Measurements from ENCODE around the gene CDKN3.

Gene CDKN3

GRCh38 chr14:54355698-54356097 is 41.1 kb upstream of the CDKN3 start:
- no peaks in the 10 kb centered on the region for H3K9me3 ChIP-seq (ENCODE audit: control insufficient read depth in 2 of 2, low read length in 2 of 2)
- H3K36me3 ChIP-seq (ENCODE audit: control insufficient read depth in 2 of 2, insufficient read depth in 2 of 2, low read length in 2 of 2) = no peaks in the 10 kb centered on the region
- H3K27me3 ChIP-seq (ENCODE audit: control insufficient read depth in 1 of 2, insufficient read depth in 2 of 2, low read length in 2 of 2) = peaks cover 2 to 5% of the 10 kb centered on the region in 2 donors
- H3K27ac ChIP-seq (ENCODE audit: low read length) = no peak overlapping the region
- no peaks in the 10 kb centered on the region for H3K4me1 ChIP-seq (ENCODE audit: control insufficient read depth, insufficient read depth, low read length)
- H3K9ac ChIP-seq (ENCODE audit: low read length in 2 of 2) = no peak overlapping the region
- H3K4me3 ChIP-seq (ENCODE audit: low read length in 2 of 2) = no peak overlapping the region

GRCh38 chr14:54356172-54356571 is 40.6 kb upstream of the CDKN3 start:
- no peaks in the 10 kb centered on the region for H3K9me3 ChIP-seq (ENCODE audit: control insufficient read depth in 2 of 2, low read length in 2 of 2)
- H3K27ac ChIP-seq (ENCODE audit: low read length) = no peak overlapping the region
- peaks cover 2% of the 10 kb centered on the region in 2 donors for H3K27me3 ChIP-seq (ENCODE audit: control insufficient read depth in 1 of 2, insufficient read depth in 2 of 2, low read length in 2 of 2)
- no peaks in the 10 kb centered on the region for H3K36me3 ChIP-seq (ENCODE audit: control insufficient read depth in 2 of 2, insufficient read depth in 2 of 2, low read length in 2 of 2)
- H3K4me3 ChIP-seq (ENCODE audit: low read length in 2 of 2) = no peak overlapping the region
- no peaks in the 10 kb centered on the region for H3K4me1 ChIP-seq (ENCODE audit: control insufficient read depth, insufficient read depth, low read length)
- H3K9ac ChIP-seq (ENCODE audit: low read length in 2 of 2) = no peak overlapping the region

GRCh38 chr14:54360667-54361066 is 36.1 kb upstream of the CDKN3 start:
- Histone ChIP-seq H3K4me3 (ENCODE audit: low read length in 2 of 2) (no peak overlapping the region), H3K27me3 (ENCODE audit: control insufficient read depth in 1 of 2, insufficient read depth in 2 of 2, low read length in 2 of 2) (peaks cover 3% of the 10 kb centered on the region in 2 donors), H3K27ac (ENCODE audit: low read length) (no peak overlapping the region), H3K36me3 (ENCODE audit: control insufficient read depth in 2 of 2, insufficient read depth in 2 of 2, low read length in 2 of 2) (no peaks in the 10 kb centered on the region), H3K9ac (ENCODE audit: low read length in 2 of 2) (no peak overlapping the region), H3K9me3 (ENCODE audit: control insufficient read depth in 2 of 2, low read length in 2 of 2) (no peaks in the 10 kb centered on the region), H3K4me1 (ENCODE audit: control insufficient read depth, insufficient read depth, low read length) (peaks cover 2% of the 10 kb centered on the region)

DNA sequence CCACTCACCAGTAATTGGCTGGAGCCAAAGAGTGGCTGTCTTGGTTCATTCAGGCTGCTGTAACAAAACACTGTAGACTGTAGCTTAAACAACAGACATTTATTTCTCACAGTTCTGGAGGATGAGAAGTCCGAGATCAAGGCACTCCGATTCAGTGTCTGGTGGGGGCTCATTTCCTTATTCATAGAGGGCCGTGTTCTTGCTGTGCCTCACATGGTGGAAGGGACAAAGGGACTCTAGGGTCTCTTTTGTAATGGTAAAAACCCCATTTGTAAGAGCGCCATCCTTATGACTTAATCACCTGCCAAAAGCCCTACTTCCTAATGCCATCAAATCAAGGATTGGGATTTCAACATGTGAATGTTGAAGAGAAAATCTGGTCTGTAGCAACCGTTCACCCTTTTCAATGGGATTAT is 34.7 kb upstream of the CDKN3 start:
- no peaks in the 10 kb centered on the region for H3K36me3 ChIP-seq (ENCODE audit: control insufficient read depth in 2 of 2, insufficient read depth in 2 of 2, low read length in 2 of 2)
- peaks cover 3% of the 10 kb centered on the region in 2 donors for H3K27me3 ChIP-seq (ENCODE audit: control insufficient read depth in 1 of 2, insufficient read depth in 2 of 2, low read length in 2 of 2)
- H3K4me1 ChIP-seq (ENCODE audit: control insufficient read depth, insufficient read depth, low read length) = peaks cover 3% of the 10 kb centered on the region

GRCh38 chr14:54362759-54363437 is 33.9 kb upstream of the CDKN3 start:
- Histone ChIP-seq H3K9me3 (ENCODE audit: control insufficient read depth in 2 of 2, low read length in 2 of 2) (no peaks in the 10 kb centered on the region), H3K4me3 (ENCODE audit: low read length in 2 of 2) (no peak overlapping the region), H3K9ac (ENCODE audit: low read length in 2 of 2) (no peak overlapping the region), H3K27me3 (ENCODE audit: control insufficient read depth in 1 of 2, insufficient read depth in 2 of 2, low read length in 2 of 2) (peaks cover 3% of the 10 kb centered on the region in 2 donors), H3K36me3 (ENCODE audit: control insufficient read depth in 2 of 2, insufficient read depth in 2 of 2, low read length in 2 of 2) (no peaks in the 10 kb centered on the region), H3K27ac (ENCODE audit: low read length) (no peak overlapping the region), H3K4me1 (ENCODE audit: control insufficient read depth, insufficient read depth, low read length) (peaks cover 5% of the 10 kb centered on the region)

More for the DNA sequence above, 34.7 kb upstream of the CDKN3 start:
- Histone ChIP-seq H3K9ac (ENCODE audit: low read length in 2 of 2) (no peak overlapping the region), H3K4me3 (ENCODE audit: low read length in 2 of 2) (no peak overlapping the region), H3K27ac (ENCODE audit: low read length) (no peak overlapping the region), H3K9me3 (ENCODE audit: control insufficient read depth in 2 of 2, low read length in 2 of 2) (no peaks in the 10 kb centered on the region)

DNA sequence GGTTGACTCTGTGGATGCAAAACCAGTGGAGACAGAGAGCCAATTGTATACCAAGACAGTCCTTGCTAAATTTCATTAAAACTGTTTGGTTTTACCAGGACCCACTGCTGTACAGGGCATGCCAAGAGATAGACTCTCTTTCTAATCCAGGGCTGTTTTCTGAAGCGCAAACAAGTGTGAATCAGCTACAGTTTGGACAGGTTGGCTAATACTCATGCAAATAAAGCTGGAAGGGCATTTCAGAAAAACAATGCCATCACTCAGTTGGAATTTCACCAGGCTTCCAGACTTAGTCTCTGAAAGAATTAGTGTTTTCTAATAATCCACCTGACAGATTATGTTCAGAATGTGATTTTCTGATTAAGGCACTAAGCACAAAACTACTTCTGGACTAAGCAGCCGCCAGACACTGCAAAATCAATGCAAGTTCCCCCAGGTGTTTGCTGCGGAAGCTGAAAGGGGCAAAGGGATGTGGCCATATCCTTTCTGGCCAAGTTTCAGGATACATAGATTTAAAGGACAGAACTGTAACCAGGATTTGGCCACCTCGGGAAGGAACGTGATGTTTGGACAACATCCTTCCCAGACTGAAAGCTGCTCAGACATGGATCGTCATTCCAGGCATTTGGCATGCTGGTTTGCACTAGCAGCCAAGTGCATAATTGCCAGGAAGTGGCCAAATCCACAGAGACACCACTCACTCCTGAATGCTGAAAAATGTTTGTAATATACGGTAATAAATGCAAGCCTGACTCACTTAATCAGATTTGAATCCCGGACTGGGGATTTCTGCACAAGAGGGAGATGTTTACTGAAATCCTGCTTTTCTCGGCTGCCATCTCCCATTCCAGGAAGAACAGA is 32.0 kb upstream of the CDKN3 start:
- Histone ChIP-seq H3K9me3 (ENCODE audit: control insufficient read depth in 2 of 2, low read length in 2 of 2) (no peaks in the 10 kb centered on the region), H3K9ac (ENCODE audit: low read length in 2 of 2) (no peak overlapping the region), H3K4me3 (ENCODE audit: low read length in 2 of 2) (no peak overlapping the region), H3K4me1 (ENCODE audit: control insufficient read depth, insufficient read depth, low read length) (peaks cover 5% of the 10 kb centered on the region), H3K27ac (ENCODE audit: low read length) (no peak overlapping the region), H3K27me3 (ENCODE audit: control insufficient read depth in 1 of 2, insufficient read depth in 2 of 2, low read length in 2 of 2) (peaks cover 3% of the 10 kb centered on the region in 2 donors), H3K36me3 (ENCODE audit: control insufficient read depth in 2 of 2, insufficient read depth in 2 of 2, low read length in 2 of 2) (no peaks in the 10 kb centered on the region)

GRCh38 chr14:54366736-54367735 is 29.8 kb upstream of the CDKN3 start:
- no peaks in the 10 kb centered on the region for H3K36me3 ChIP-seq (ENCODE audit: control insufficient read depth in 2 of 2, insufficient read depth in 2 of 2, low read length in 2 of 2)
- no peak overlapping the region for H3K27ac ChIP-seq (ENCODE audit: low read length)
- H3K4me3 ChIP-seq (ENCODE audit: low read length in 2 of 2) = no peak overlapping the region
- peak overlapping the region in 1 of 2 donors; percentile 36 for H3K9ac ChIP-seq (ENCODE audit: low read length in 2 of 2)
- H3K4me1 ChIP-seq (ENCODE audit: control insufficient read depth, insufficient read depth, low read length) = peaks cover 5% of the 10 kb centered on the region
- H3K27me3 ChIP-seq (ENCODE audit: control insufficient read depth in 1 of 2, insufficient read depth in 2 of 2, low read length in 2 of 2) = peaks cover 2% of the 10 kb centered on the region in 2 donors
- no peaks in the 10 kb centered on the region for H3K9me3 ChIP-seq (ENCODE audit: control insufficient read depth in 2 of 2, low read length in 2 of 2)

GRCh38 chr14:54368291-54368690 is 28.5 kb upstream of the CDKN3 start:
- Histone ChIP-seq H3K4me1 (ENCODE audit: control insufficient read depth, insufficient read depth, low read length) (peaks cover 5% of the 10 kb centered on the region), H3K36me3 (ENCODE audit: control insufficient read depth in 2 of 2, insufficient read depth in 2 of 2, low read length in 2 of 2) (no peaks in the 10 kb centered on the region), H3K4me3 (ENCODE audit: low read length in 2 of 2) (no peak overlapping the region), H3K27me3 (ENCODE audit: control insufficient read depth in 1 of 2, insufficient read depth in 2 of 2, low read length in 2 of 2) (no peaks in the 10 kb centered on the region), H3K9me3 (ENCODE audit: control insufficient read depth in 2 of 2, low read length in 2 of 2) (no peaks in the 10 kb centered on the region), H3K9ac (ENCODE audit: low read length in 2 of 2) (no peak overlapping the region), H3K27ac (ENCODE audit: low read length) (no peak overlapping the region)

DNA sequence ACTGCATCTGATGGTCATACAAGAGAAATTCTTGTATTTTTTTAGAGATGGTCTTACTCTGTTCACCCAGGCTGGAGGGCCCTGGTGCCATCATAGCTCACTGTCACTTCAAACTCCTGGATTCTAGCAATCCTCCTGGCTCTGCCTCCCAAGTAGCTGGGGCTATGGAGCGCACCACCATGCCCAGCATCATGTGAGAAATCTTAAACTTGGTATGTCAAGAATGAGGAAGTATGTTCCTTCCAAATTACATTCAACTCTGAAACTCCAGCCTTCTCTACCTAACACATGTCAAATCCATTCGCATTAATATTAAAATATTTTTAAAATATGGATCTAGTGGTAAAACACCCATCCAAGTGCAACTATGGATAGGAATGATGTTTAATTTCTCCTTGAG is 27.5 kb upstream of the CDKN3 start:
- no peaks in the 10 kb centered on the region for H3K27me3 ChIP-seq (ENCODE audit: control insufficient read depth in 1 of 2, insufficient read depth in 2 of 2, low read length in 2 of 2)
- no peaks in the 10 kb centered on the region for H3K9me3 ChIP-seq (ENCODE audit: control insufficient read depth in 2 of 2, low read length in 2 of 2)
- H3K4me1 ChIP-seq (ENCODE audit: control insufficient read depth, insufficient read depth, low read length) = peaks cover 5% of the 10 kb centered on the region
- no peak overlapping the region for H3K27ac ChIP-seq (ENCODE audit: low read length)
- no peak overlapping the region for H3K9ac ChIP-seq (ENCODE audit: low read length in 2 of 2)
- no peak overlapping the region for H3K4me3 ChIP-seq (ENCODE audit: low read length in 2 of 2)
- no peaks in the 10 kb centered on the region for H3K36me3 ChIP-seq (ENCODE audit: control insufficient read depth in 2 of 2, insufficient read depth in 2 of 2, low read length in 2 of 2)
